Measurements from ENCODE around the gene AAK1. TPM values are rescaled to one million over a fixed set of nuclear protein-coding genes. Genes with fewer than 3 reads are reported as not detected.
"Not testable (repeated sequence)": the region's sequence is repeated elsewhere in the genome, so short reads cannot be mapped to it uniquely, and the experiment has no call there.

The AAK1 gene
- total and polyA plus RNA-seq, 2 experiments from 2014 or later = 39.0 to 52.4 TPM

DNA sequence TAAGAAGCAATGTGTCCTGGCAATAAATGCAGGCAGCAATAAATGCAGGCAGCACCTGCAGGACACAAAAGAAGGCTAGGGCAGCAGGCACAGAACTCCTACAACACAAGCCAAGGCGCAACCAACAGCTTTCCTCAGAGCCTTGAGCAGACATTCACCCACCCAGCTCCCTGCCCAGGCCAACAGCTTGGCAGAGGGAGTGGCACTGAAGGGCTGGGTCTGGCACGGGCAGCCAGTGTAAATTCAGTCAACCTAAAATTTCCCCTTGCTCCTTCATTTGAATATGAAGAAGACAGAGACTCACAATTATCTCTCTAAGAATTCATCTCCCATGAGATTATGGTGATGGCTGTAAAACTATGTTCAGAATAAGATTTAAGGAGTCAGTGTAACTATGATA is 35.4 kb downstream of the AAK1 start (continued):
- TF ChIP-seq, protein P1, sequence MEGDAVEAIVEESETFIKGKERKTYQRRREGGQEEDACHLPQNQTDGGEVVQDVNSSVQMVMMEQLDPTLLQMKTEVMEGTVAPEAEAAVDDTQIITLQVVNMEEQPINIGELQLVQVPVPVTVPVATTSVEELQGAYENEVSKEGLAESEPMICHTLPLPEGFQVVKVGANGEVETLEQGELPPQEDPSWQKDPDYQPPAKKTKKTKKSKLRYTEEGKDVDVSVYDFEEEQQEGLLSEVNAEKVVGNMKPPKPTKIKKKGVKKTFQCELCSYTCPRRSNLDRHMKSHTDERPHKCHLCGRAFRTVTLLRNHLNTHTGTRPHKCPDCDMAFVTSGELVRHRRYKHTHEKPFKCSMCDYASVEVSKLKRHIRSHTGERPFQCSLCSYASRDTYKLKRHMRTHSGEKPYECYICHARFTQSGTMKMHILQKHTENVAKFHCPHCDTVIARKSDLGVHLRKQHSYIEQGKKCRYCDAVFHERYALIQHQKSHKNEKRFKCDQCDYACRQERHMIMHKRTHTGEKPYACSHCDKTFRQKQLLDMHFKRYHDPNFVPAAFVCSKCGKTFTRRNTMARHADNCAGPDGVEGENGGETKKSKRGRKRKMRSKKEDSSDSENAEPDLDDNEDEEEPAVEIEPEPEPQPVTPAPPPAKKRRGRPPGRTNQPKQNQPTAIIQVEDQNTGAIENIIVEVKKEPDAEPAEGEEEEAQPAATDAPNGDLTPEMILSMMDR (conservative IDR thresholded peaks at IDR 0.05; ENCODE audit: low read depth in 2 of 2) = no peak
- TF ChIP-seq STAT1 (IDR thresholded peaks at IDR 0.05; ENCODE audit: unreplicated experiment) = no peak

GRCh38 chr2:69606771-69607170 is 36.8 kb downstream of the AAK1 start:
- H3K9me2 ChIP-seq (ENCODE audit: insufficient read depth); DNase-seq (ENCODE audit: low spot score); H3K4me1 Mint-ChIP-seq; H3K27me3 ChIP-seq (ENCODE audit: insufficient read depth); H4K20me1 ChIP-seq (replicated peaks; ENCODE audit: insufficient read depth); H3F3A ChIP-seq (replicated peaks; ENCODE audit: low read depth); H3K4me2 ChIP-seq; H3K27ac ChIP-seq (ENCODE audit: low read depth); H3K4me3 ChIP-seq; H2AFZ ChIP-seq; H3K27me3 Mint-ChIP-seq (ENCODE audit: insufficient read depth, low read depth, poor library complexity); H3K27ac Mint-ChIP-seq; ATAC-seq; H3K36me3 ChIP-seq (ENCODE audit: insufficient read depth); H3K4me1 ChIP-seq (ENCODE audit: insufficient read depth); H3K9me3 Mint-ChIP-seq; H3K4me3 Mint-ChIP-seq: not testable (repeated sequence)
- peaks cover 56% of the 10 kb centered on the region for H3K79me2 ChIP-seq (replicated peaks; ENCODE audit: insufficient read depth)
- H3K36me3 Mint-ChIP-seq (ENCODE audit: low read depth) = peaks cover 19% of the 10 kb centered on the region

- Mint-ChIP-seq H3K36me3 (ENCODE audit: low read depth) (peaks cover 12% of the 10 kb centered on the region), H3K27me3 (ENCODE audit: insufficient read depth, low read depth, poor library complexity) (no peaks in the 10 kb centered on the region), H3K9me3 (peaks cover 9% of the 10 kb centered on the region), H3K4me3 (no peak overlapping the region), H3K27ac (no peak overlapping the region), H3K4me1 (peaks cover 6% of the 10 kb centered on the region; the same call in 2 of the 3 replicates)
- ATAC-seq (no peak), DNase-seq (ENCODE audit: low spot score) (no peak)
- Histone ChIP-seq H3K9me2 (ENCODE audit: insufficient read depth) (no peaks in the 10 kb centered on the region), H4K20me1 (replicated peaks; ENCODE audit: insufficient read depth) (no peaks in the 10 kb centered on the region), H3K36me3 (ENCODE audit: insufficient read depth) (no peaks in the 10 kb centered on the region), H3K79me2 (replicated peaks; ENCODE audit: insufficient read depth) (peaks cover 48% of the 10 kb centered on the region), H3K4me1 (ENCODE audit: insufficient read depth) (no peaks in the 10 kb centered on the region), H3K4me3 (no peak overlapping the region), H3K27me3 (ENCODE audit: insufficient read depth) (no peaks in the 10 kb centered on the region), H3K27ac (ENCODE audit: low read depth) (no peak overlapping the region), H3F3A (replicated peaks; ENCODE audit: low read depth) (no peaks in the 10 kb centered on the region), H3K4me2 (no peak overlapping the region), H2AFZ (no peak overlapping the region)
- TF ChIP-seq POLR2AphosphoS5 (IDR thresholded peaks at IDR 0.05; ENCODE audit: low read depth) (no peak), STAT1 (IDR thresholded peaks at IDR 0.05; ENCODE audit: unreplicated experiment) (no peak), CREB1 (CRISPR knock-in tag; IDR thresholded peaks at IDR 0.05; ENCODE audit: low read depth) (no peak), ZNF114 (CRISPR knock-in tag; IDR thresholded peaks at IDR 0.05) (no peak), JUNB (IDR thresholded peaks at IDR 0.05; ENCODE audit: unreplicated experiment) (no peak)
- TF ChIP-seq, protein P2, sequence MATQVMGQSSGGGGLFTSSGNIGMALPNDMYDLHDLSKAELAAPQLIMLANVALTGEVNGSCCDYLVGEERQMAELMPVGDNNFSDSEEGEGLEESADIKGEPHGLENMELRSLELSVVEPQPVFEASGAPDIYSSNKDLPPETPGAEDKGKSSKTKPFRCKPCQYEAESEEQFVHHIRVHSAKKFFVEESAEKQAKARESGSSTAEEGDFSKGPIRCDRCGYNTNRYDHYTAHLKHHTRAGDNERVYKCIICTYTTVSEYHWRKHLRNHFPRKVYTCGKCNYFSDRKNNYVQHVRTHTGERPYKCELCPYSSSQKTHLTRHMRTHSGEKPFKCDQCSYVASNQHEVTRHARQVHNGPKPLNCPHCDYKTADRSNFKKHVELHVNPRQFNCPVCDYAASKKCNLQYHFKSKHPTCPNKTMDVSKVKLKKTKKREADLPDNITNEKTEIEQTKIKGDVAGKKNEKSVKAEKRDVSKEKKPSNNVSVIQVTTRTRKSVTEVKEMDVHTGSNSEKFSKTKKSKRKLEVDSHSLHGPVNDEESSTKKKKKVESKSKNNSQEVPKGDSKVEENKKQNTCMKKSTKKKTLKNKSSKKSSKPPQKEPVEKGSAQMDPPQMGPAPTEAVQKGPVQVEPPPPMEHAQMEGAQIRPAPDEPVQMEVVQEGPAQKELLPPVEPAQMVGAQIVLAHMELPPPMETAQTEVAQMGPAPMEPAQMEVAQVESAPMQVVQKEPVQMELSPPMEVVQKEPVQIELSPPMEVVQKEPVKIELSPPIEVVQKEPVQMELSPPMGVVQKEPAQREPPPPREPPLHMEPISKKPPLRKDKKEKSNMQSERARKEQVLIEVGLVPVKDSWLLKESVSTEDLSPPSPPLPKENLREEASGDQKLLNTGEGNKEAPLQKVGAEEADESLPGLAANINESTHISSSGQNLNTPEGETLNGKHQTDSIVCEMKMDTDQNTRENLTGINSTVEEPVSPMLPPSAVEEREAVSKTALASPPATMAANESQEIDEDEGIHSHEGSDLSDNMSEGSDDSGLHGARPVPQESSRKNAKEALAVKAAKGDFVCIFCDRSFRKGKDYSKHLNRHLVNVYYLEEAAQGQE (IDR thresholded peaks at IDR 0.05; ENCODE audit: unreplicated experiment) = no peak
- TF ChIP-seq, protein P3, sequence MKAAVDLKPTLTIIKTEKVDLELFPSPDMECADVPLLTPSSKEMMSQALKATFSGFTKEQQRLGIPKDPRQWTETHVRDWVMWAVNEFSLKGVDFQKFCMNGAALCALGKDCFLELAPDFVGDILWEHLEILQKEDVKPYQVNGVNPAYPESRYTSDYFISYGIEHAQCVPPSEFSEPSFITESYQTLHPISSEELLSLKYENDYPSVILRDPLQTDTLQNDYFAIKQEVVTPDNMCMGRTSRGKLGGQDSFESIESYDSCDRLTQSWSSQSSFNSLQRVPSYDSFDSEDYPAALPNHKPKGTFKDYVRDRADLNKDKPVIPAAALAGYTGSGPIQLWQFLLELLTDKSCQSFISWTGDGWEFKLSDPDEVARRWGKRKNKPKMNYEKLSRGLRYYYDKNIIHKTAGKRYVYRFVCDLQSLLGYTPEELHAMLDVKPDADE (IDR thresholded peaks at IDR 0.05) = no peak
Observed at GRCh38 chr2:69605284-69605683, 38.3 kb downstream of the AAK1 start.

Measured in GM23338 (cell line).